GM12891 (cell line): ENCODE data around the gene ARHGAP26.

Source experiments
- DNase-seq: peaks from one replicate; pipeline ENCODE4 v3.0.0; 2011; ENCODE audit warnings: low spot score; ENCODE audit not compliant: insufficient read length
- FAIRE-seq: peaks from 2 replicates; lab custom pipeline; 2011; peaks lifted over from hg19 to GRCh38; lab: Jason Lieb, UNC
- PAX5 ChIP-seq: IDR thresholded peaks from 2 replicates; pipeline ENCODE4 v1.6.1; 2011; ENCODE audit warnings: low read length, moderate library complexity, mild to moderate bottlenecking; ENCODE audit not compliant: insufficient read depth, severe bottlenecking
- POLR2A ChIP-seq: IDR thresholded peaks from 2 replicates; pipeline ENCODE4 v1.6.1; 2011; ENCODE audit warnings: low read depth, low read length, control low read depth
- POLR2AphosphoS5 ChIP-seq: IDR thresholded peaks from 2 replicates; pipeline ENCODE4 v1.6.1; 2011; ENCODE audit warnings: low read depth, low read length, control low read depth
- POU2F2 ChIP-seq: IDR thresholded peaks from 2 replicates; pipeline ENCODE4 v1.6.1; 2011; ENCODE audit warnings: low read depth, mild to moderate bottlenecking, control low read depth, low read length, moderate library complexity
- SPI1 ChIP-seq: IDR thresholded peaks from 2 replicates; pipeline ENCODE4 v1.6.1; 2011; ENCODE audit warnings: low read depth, low read length, control low read depth
- TAF1 ChIP-seq: IDR thresholded peaks from 2 replicates; pipeline ENCODE4 v1.6.1; 2011; ENCODE audit warnings: low read depth, low read length, control low read depth

The ARHGAP26 gene

GRCh38 chr5:143248391-143248790 lies 478.2 kb downstream of the ARHGAP26 start:
- FAIRE-seq: no peak
- DNase-seq: no peak
- TF ChIP-seq POLR2A: no peak
- TF ChIP-seq POLR2AphosphoS5: no peak
- TF ChIP-seq PAX5: no peak
- no peak for TF ChIP-seq SPI1

GRCh38 chr5:143248822-143249579 lies 478.8 kb downstream of the ARHGAP26 start:
- DNase-seq: no peak
- TF ChIP-seq POLR2AphosphoS5 (no peak), PAX5 (no peak), SPI1 (no peak), POU2F2 (no peak), TAF1 (no peak), POLR2A (no peak)
- no peak for FAIRE-seq

- TF ChIP-seq POU2F2 (no peak), POLR2A (no peak), POLR2AphosphoS5 (no peak), SPI1 (no peak), TAF1 (no peak), PAX5 (no peak)
- DNase-seq: no peak
- FAIRE-seq: no peak
Observed at GRCh38 chr5:143249851-143250250, 479.7 kb downstream of the ARHGAP26 start.

GRCh38 chr5:143251190-143251589 lies 481.0 kb downstream of the ARHGAP26 start:
- FAIRE-seq (no peak), DNase-seq (no peak)
- TF ChIP-seq TAF1 (no peak), POLR2A (0 out of 2 replicates have a peak, but pooled peaks have one; percentile 11)

- no peak for FAIRE-seq
- DNase-seq: no peak
- TF ChIP-seq TAF1 (no peak; the same call in 1 of the 2 replicates), PAX5 (no peak), SPI1 (no peak), POU2F2 (no peak), POLR2A (no peak), POLR2AphosphoS5 (no peak)
Observed at GRCh38 chr5:143251946-143252345, 481.8 kb downstream of the ARHGAP26 start.

GRCh38 chr5:143254819-143255218 lies 484.6 kb downstream of the ARHGAP26 start:
- DNase-seq (no peak), FAIRE-seq (peak; percentile 52)
- TF ChIP-seq PAX5 (no peak), POU2F2 (no peak), SPI1 (no peak), TAF1 (no peak), POLR2AphosphoS5 (no peak), POLR2A (no peak)

- FAIRE-seq (no peak), DNase-seq (no peak)
- TF ChIP-seq PAX5 (no peak), TAF1 (no peak), POLR2A (no peak), POLR2AphosphoS5 (no peak), POU2F2 (no peak), SPI1 (no peak)
Observed at GRCh38 chr5:143258559-143259253, 488.5 kb downstream of the ARHGAP26 start.

GRCh38 chr5:143259254-143259605 lies 489.1 kb downstream of the ARHGAP26 start:
- FAIRE-seq (no peak), DNase-seq (no peak)

GRCh38 chr5:143261748-143262392 lies 491.7 kb downstream of the ARHGAP26 start:
- FAIRE-seq (peak; percentile 57), DNase-seq (no peak)
- TF ChIP-seq POLR2A (no peak), TAF1 (no peak), POLR2AphosphoS5 (no peak), POU2F2 (no peak), SPI1 (no peak), PAX5 (no peak)

More at GRCh38 chr5:143259254-143259605, 489.1 kb downstream of the ARHGAP26 start:
- no peak for TF ChIP-seq PAX5
- TF ChIP-seq POLR2A: no peak
- no peak for TF ChIP-seq POU2F2
- no peak for TF ChIP-seq POLR2AphosphoS5
- TF ChIP-seq TAF1: no peak
- no peak for TF ChIP-seq SPI1
